Endothelial cell of umbilical vein (primary cell): ENCODE data around the gene ZBTB7C. TPM values are rescaled to one million over a fixed set of nuclear protein-coding genes. Genes with fewer than 3 reads are reported as not detected.

Experiments
- BruUV-seq: library from RNA; stranded (reverse); fragments of 400-500 nt; replicated peaks from 2 replicates; lab custom pipeline; 2021; lab: Mats Ljungman, UMichigan
- CTCF ChIA-PET: fragments of 300-600, 350-600 bp; sonication (Branson Sonifier 250); formaldehyde crosslinking; loops from one replicate; lab custom pipeline; 2021; ENCODE audit warnings: antibody characterized with exemption, inconsistent platforms; lab: Charles Lee
- POLR2A ChIA-PET: fragments of 300-600, 350-600 bp; sonication (Branson Sonifier 250); formaldehyde crosslinking; loops from one replicate; lab custom pipeline; 2021; ENCODE audit warnings: antibody characterized with exemption, inconsistent platforms; lab: Charles Lee
- DNase-seq: peaks from one replicate; pipeline ENCODE4 v3.0.0-alpha.2; 2011; ENCODE audit warnings: low read depth, low spot score
- FAIRE-seq: peaks from 2 replicates; lab custom pipeline; 2011; peaks lifted over from hg19 to GRCh38; lab: Jason Lieb, UNC
- H2AFZ ChIP-seq: 2 replicates; pipeline ENCODE4 v1.6.0; 2012; ENCODE audit warnings: low read depth, low read length, control low read depth, inconsistent platforms
- H3K27ac ChIP-seq: 2 replicates; pipeline ENCODE4 v1.5.1; 2011; ENCODE audit warnings: low read depth, mild to moderate bottlenecking, control low read depth, low read length, moderate library complexity; ENCODE audit not compliant: insufficient read depth
- H3K27me3 ChIP-seq, 2 experiments: 2 replicates each; pipeline versions ENCODE4 v1.6.0 to v1.6.1; 2011; ENCODE audit warnings: low read length in 2 of 2, mixed read lengths in 1 of 2; ENCODE audit not compliant: control insufficient read depth in 2 of 2, insufficient read depth in 2 of 2
- H3K36me3 ChIP-seq, 2 experiments: 2 replicates in 1 of 2; 3 replicates in 1 of 2; pipeline ENCODE4 v1.5.1; 2011; ENCODE audit warnings: low read length in 2 of 2, mild to moderate bottlenecking in 1 of 2, moderate library complexity in 1 of 2; ENCODE audit not compliant: control insufficient read depth in 2 of 2, insufficient read depth in 2 of 2; ENCODE audit errors: extremely low read depth in 1 of 2
- H3K4me1 ChIP-seq: 3 replicates; pipeline ENCODE4 v1.5.1; 2011; ENCODE audit warnings: mild to moderate bottlenecking, low read length; ENCODE audit not compliant: control insufficient read depth, insufficient read depth; ENCODE audit errors: extremely low read depth
- H3K4me2 ChIP-seq: 2 replicates; pipeline ENCODE4 v1.6.1; 2011; ENCODE audit warnings: low read length, control low read depth, mixed read lengths; ENCODE audit not compliant: insufficient read depth
- H3K4me3 ChIP-seq, 3 experiments: fragments of 200-600 bp in 1 of 3; sonication (generic), shearing (Covaris generic) in 1 of 3; replicated peaks in 1 of 3; 2 replicates each; pipeline ENCODE4 v1.5.1; 2011 to 2016; ENCODE audit warnings: control low read depth in 3 of 3, low read length in 3 of 3, mild to moderate bottlenecking in 2 of 3, inconsistent platforms in 1 of 3, low read depth in 1 of 3, moderate library complexity in 1 of 3; ENCODE audit not compliant: insufficient read depth in 1 of 3
- H3K79me2 ChIP-seq: 2 replicates; pipeline ENCODE4 v1.6.0; 2012; ENCODE audit warnings: low read length, inconsistent platforms; ENCODE audit not compliant: control insufficient read depth, insufficient read depth
- H3K9ac ChIP-seq: replicated peaks from 2 replicates; pipeline ENCODE3; 2011; ENCODE audit warnings: low read length, control low read depth; ENCODE audit not compliant: insufficient read depth; ENCODE audit errors: extremely low read depth
- H3K9me1 ChIP-seq: replicated peaks from 3 replicates; pipeline ENCODE4 v1.6.0; 2011; ENCODE audit warnings: mild to moderate bottlenecking, low read length; ENCODE audit not compliant: control insufficient read depth, insufficient read depth; ENCODE audit errors: extremely low read depth
- H3K9me3 ChIP-seq: replicated peaks from 2 replicates; pipeline ENCODE4 v1.5.1; 2012; ENCODE audit warnings: low read length, inconsistent platforms; ENCODE audit not compliant: control insufficient read depth, insufficient read depth
- H4K20me1 ChIP-seq: replicated peaks from 2 replicates; pipeline ENCODE3; 2011; ENCODE audit warnings: mild to moderate bottlenecking, low read length; ENCODE audit not compliant: control insufficient read depth, insufficient read depth; ENCODE audit errors: extremely low read depth
- CTCF ChIP-seq, 2 donors: IDR thresholded peaks; 1 replicate in 1 of 2; 2 replicates in 1 of 2; pipeline ENCODE4 v1.5.1; 2011; ENCODE audit warnings: low read length in 2 of 2, mild to moderate bottlenecking in 2 of 2, moderate library complexity in 2 of 2, control low read depth in 1 of 2, inconsistent platforms in 1 of 2, low read depth in 1 of 2; ENCODE audit not compliant: insufficient read depth in 1 of 2; ENCODE audit errors: extremely low read depth in 1 of 2
- EZH2 ChIP-seq: IDR thresholded peaks from 2 replicates; pipeline ENCODE4 v1.6.1; 2012; ENCODE audit warnings: borderline replicate concordance, low read depth, mild to moderate bottlenecking, moderate library complexity, low read length, inconsistent platforms; ENCODE audit not compliant: severe bottlenecking
- FOS ChIP-seq: IDR thresholded peaks from 2 replicates; pipeline ENCODE4 v1.6.1; 2011; ENCODE audit warnings: mild to moderate bottlenecking, low read length, moderate library complexity, borderline replicate concordance; ENCODE audit not compliant: insufficient read depth
- MAX ChIP-seq: IDR thresholded peaks from 2 replicates; pipeline ENCODE4 v1.6.1; 2011; ENCODE audit not compliant: insufficient read depth, insufficient read length
- POLR2AphosphoS5 ChIP-seq: IDR thresholded peaks from 2 replicates; pipeline ENCODE4 v1.6.1; 2012; ENCODE audit warnings: low read depth, mild to moderate bottlenecking, control low read depth, low read length, moderate library complexity; ENCODE audit not compliant: insufficient read depth
- dilution Hi-C: fragments of 300-500 bp; cut with MboI; formaldehyde crosslinking; loops from one replicate; pipeline ENCODE4 v1.15.0; 2019; ENCODE audit warnings: low sequenced_read_pairs; ENCODE audit not compliant: extremely low pct_ligation_motif_present
- intact Hi-C: fragments of 100-400 bp; cut with micrococcal nuclease; formaldehyde crosslinking; loops from one replicate; pipeline ENCODE4 v1.10.0; 2022
- polyA plus RNA-seq, 4 experiments: library from polyadenylated mRNA; depleted of rRNA in 3 of 4; stranded (reverse) in 3 of 4; unstranded in 1 of 4; fragments of >200 nt; gene quantifications; 2 replicates each; pipeline versions ENCODE4 v1.2.1 to v1.2.3, GENCODE V29; 2011 to 2012; ENCODE audit warnings: missing spikeins in 1 of 4
- total RNA-seq: library from RNA; stranded (reverse); gene quantifications from 2 replicates; pipeline ENCODE4 v1.2.3, GENCODE V29; 2021

Gene ZBTB7C
- total and polyA plus RNA-seq, 2 donors (not counting 3 experiments of a cell fraction or from before 2014, with no cell fraction given) = not detected

GRCh38 chr18:48098538-48098937 lies 310.6 kb downstream of the ZBTB7C start:
- TF ChIP-seq EZH2 (no peak), POLR2AphosphoS5 (no peak), MAX (no peak), FOS (no peak), CTCF (IDR thresholded peaks at IDR 0.05; ENCODE audit: extremely low read depth in 1 of 2, insufficient read depth in 1 of 2, low read depth in 1 of 2, low read length in 2 of 2) (no peak)
- FAIRE-seq (no peak), DNase-seq (no peak)
- H3K9me3 ChIP-seq = no peaks in the 10 kb centered on the region
- no peak overlapping the region for H3K4me3 ChIP-seq
- dilution Hi-C loops (no loop called here), intact Hi-C loops (no loop called here)
- peaks cover 2% of the 10 kb centered on the region for H3K4me1 ChIP-seq
- H2AFZ ChIP-seq = no peak overlapping the region
- BruUV-seq = no TSS peak
- H3K36me3 ChIP-seq = no peaks in the 10 kb centered on the region
- H3K9me1 ChIP-seq = no peaks in the 10 kb centered on the region
- CTCF ChIA-PET = interaction anchor here (0.5 kb wide), 1 partner anchor 8 kb away, joined by 5 read pairs; no protein-coding TSS in a partner anchor
- POLR2A ChIA-PET = no interaction called here
- no peak overlapping the region for H3K4me2 ChIP-seq
- H3K79me2 ChIP-seq = no peaks in the 10 kb centered on the region
- no peak overlapping the region for H3K9ac ChIP-seq
- peaks cover 4 to 7% of the 10 kb centered on the region in 2 experiments for H3K27me3 ChIP-seq
- no peaks in the 10 kb centered on the region for H4K20me1 ChIP-seq
- no peak overlapping the region for H3K27ac ChIP-seq
